ENCODE data around the gene TMEM176B.

The TMEM176B gene

GRCh38 chr7:150804802-150805201 is 4.6 kb upstream of the TMEM176B start:
- POLR2A ChIA-PET: no interaction called here
- no peak for DNase-seq (ENCODE audit: low read depth, low spot score)
- CTCF ChIA-PET: no interaction called here
- no peak for TF ChIP-seq CTCF (IDR thresholded peaks at IDR 0.05; ENCODE audit: insufficient read depth, low read length, missing control alignments)
- no peak overlapping the region for H3K4me3 ChIP-seq (ENCODE audit: low read depth, low read length)

DNA sequence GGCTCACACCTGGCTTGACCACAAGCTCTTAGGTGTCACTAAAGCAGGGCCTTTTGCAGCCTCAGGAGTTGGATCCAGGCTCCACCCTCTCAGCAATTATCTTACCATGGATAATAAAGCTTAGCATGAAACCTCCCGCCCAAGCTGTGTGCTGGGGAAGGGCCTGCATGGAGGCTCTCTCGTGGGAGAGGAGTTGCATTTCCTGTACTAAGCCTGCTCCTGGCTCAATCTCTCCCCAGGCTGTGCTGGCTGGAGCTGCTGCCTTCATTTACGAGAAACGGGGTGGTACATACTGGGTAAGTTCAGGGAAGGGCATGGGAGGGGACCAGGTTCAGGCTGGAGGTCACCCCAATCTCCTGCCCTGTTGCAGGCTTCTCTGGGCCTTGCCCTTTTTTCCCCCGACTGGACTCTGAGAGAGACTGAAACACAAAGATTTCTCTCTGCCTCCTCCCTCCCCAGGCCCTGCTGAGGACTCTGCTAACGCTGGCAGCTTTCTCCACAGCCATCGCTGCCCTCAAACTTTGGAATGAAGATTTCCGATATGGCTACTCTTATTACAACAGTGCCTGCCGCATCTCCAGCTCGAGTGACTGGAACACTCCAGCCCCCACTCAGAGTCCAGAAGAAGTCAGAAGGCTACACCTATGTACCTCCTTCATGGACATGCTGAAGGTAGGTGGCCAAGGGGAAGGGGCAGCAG is 3.1 kb upstream of the TMEM176B start:
- CTCF ChIA-PET: interaction anchor here (0.6 kb wide), 1 partner anchor 26 kb away, joined by 3 read pairs; no protein-coding TSS in a partner anchor
- POLR2A ChIA-PET: no interaction called here
- no peak overlapping the region for H3K4me3 ChIP-seq (ENCODE audit: low read depth, low read length)
- no peak for DNase-seq (ENCODE audit: low read depth, low spot score)
- no peak for TF ChIP-seq CTCF (IDR thresholded peaks at IDR 0.05; ENCODE audit: insufficient read depth, low read length, missing control alignments)

DNA sequence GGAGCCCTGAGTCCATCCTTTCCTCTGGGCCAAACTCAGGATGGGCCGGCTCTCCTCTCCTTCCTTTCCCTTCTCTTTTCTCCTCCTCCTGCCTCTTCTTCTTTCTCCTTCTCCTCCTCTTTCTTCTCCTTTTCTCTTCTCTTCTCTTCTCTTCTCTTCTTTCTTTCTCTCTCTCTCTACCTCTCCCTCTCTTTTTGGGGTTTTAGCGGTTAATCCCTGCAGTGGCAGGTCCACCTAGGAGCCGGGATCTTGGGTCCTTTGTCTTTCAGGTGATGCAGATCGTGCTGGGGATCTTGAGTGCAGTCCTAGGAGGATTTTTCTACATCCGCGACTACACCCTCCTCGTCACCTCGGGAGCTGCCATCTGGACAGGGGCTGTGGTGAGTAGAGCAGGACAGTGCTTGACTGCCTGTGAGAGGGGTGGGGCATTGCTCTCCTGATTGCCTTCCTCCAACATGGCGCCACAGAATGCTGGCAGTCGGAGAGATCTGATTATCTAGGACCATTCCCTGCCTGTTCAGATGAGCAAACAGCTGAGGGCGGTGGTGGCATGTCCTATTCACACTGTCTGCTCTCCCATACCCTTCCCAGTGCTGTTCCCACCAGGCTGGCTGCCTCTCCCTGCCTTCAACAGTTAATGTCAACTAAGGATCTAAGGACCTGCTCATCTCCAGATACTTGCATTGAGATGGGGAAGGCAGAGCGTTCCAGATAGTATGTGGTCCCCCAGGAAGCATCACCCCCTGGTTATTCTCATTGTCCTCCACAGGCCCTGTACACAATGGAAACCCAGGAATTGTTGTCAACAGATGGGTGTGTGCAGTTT is 2.0 kb upstream of the TMEM176B start:
- no peak for DNase-seq (ENCODE audit: low read depth, low spot score)
- CTCF ChIA-PET: no interaction called here
- H3K4me3 ChIP-seq (ENCODE audit: low read depth, low read length): no peak overlapping the region
- POLR2A ChIA-PET: no interaction called here
- TF ChIP-seq CTCF (IDR thresholded peaks at IDR 0.05; ENCODE audit: insufficient read depth, low read length, missing control alignments): no peak

GRCh38 chr7:150801242-150801945 is 1.2 kb upstream of the TMEM176B start:
- TF ChIP-seq CTCF (IDR thresholded peaks at IDR 0.05; ENCODE audit: insufficient read depth, low read length, missing control alignments): no peak
- ChIA-PET CTCF (no interaction called here), POLR2A (no interaction called here)
- H3K4me3 ChIP-seq (ENCODE audit: low read depth, low read length): no peak overlapping the region
- DNase-seq (ENCODE audit: low read depth, low spot score): no peak

DNA sequence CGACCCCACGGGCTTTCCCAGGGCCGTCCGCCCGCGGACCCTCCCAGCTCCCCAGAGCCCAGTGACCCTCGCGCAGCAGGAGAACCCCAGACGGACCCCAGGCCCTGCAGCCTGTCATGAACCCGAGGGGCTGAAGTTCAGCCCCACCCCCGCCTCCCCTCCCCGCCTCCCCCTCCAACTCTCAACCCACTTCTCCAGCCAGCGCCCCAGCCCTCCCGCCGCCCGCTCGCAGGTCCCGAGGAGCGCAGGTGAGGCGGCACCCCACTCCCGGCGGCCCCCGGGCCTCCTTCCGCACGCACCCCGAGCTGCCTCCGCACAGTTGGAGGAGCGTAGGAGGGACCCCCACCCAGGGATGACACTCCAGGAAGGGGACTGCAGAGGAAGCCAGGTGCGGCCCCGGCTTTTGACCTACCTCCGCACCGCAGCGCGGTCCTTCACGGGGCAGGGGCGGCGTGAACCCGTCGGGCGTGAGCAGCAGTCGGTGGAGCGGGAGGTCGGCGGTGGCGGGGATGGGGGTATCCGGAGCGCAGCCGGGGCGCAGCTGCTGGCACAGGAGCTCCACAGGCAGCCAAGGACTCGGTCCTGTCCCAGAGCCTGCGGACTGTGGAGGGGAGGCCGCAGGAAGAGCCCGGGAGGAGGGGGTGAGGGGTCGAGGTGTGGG is 547 bp upstream of the TMEM176B start, which contains the start of gene TMEM176A:
Gene TMEM176A (plus strand): TSS at position 189 of the 661 bp plus-strand sequence. CDS start 782 bp downstream, outside the sequence.
- no peak for DNase-seq (ENCODE audit: low read depth, low spot score)
- CTCF ChIA-PET: no interaction called here
- POLR2A ChIA-PET: no interaction called here
- no peak within 1 kb of the TSS for H3K4me3 ChIP-seq (ENCODE audit: low read depth, low read length)
- no peak for TF ChIP-seq CTCF (IDR thresholded peaks at IDR 0.05; ENCODE audit: insufficient read depth, low read length, missing control alignments)

Data from AG04449 (cell line).